Kidney glomerular epithelial cell (primary cell): Measurements from ENCODE around the gene BCL2L15.

Experiments
- DNase-seq: peaks from one replicate; lab custom pipeline; 2025; lab: John Stamatoyannopoulos, UW

BCL2L15 gene

DNA sequence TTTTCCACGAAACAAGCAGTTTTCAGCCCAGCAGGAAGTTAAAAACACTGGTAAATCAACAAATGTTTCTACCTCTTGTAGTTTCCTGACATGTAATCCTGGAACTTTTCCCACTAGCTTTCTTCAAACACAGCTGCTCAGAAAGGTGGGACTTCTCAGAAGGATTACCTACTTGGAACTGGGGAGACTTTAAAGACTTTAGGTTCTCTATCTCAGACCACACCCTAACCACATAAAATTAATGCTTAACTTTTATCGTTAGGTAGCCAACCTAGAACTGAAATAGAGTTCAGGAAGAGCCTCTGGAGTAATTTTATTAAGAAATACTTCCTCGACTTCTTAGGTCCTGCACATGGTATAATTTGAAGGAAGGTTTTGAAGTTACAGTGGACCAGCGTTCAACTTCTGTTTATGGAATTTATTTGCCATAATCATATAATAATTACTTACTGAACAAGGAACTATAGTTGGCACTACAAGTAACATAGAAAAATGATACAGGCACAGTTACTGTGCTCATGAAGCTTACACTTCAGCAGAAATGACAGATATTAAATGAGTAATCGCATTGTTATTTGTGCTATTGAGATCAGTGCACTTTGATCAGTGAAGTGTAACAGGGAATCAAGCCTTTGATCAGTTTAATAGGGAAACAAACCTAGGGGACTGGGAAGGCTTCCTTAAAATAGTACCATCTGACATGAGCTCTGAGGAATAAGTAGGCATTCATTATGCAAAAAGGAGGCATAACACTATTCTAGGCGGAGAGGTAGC, at the start of gene BCL2L15:
Gene BCL2L15 (minus strand): TSS at position 180 of the 774 bp plus-strand sequence. CDS start 206 bp downstream, outside the sequence.
- peak; percentile 62 for DNase-seq

DNA sequence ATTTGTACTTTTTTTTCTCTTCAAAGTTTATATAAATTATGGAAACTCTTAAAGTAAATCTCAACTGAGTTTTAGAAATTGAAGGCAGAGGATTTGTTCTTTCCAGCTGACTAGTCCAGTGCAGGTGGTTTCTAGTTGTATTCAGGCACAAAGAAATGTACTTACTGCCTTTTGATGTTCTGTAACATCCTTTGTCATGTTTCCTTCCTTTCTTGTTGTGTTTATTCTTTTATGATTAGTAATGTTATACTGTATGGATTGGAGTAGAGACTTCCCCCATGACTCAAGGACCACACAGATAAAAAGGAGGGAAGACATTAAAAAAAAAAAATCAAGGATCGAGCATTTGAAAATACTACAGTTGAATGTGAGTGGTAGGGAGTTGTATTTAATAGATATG, 49.8 kb upstream of the BCL2L15 start:
- DNase-seq, result no peak

DNA sequence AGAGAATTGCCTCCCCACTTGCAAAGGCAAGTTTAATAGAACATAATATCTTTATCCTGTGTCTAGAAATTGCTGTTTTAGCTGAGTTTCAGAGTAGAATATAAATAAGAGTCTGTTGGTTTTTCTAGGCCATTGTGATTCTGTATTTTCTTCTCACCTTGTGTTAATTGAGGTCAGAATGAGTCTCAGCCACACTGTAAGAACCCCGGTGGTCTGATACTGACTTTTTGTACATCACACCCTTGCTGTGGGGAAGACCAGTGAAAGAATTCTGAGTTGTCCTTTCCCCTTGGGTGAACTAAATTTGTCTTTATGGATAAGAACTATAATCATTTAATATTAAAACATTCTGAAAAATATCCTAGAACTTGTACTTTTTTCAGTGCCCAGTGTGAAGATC, 48.6 kb upstream of the BCL2L15 start:
- DNase-seq, result no peak

DNA sequence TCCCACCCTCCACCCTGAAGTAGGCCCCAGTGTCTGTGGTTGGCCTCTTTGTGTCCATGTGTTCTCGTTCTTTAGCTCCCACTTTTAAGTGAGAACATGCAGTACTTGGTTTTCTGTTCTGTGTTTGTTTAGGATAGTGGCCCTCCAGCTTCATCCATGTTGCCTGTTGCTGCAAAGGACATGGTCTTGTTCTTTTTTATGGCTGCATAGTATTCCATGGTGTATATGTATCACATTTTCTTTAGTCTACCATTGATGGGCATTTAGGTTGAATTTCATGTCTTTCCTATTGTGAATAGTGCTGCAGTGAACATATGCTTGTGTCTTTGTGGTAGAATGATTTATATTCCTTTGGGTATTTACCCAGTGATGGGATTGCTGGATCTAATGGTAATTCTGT, 47.8 kb upstream of the BCL2L15 start:
- no peak for DNase-seq

DNA sequence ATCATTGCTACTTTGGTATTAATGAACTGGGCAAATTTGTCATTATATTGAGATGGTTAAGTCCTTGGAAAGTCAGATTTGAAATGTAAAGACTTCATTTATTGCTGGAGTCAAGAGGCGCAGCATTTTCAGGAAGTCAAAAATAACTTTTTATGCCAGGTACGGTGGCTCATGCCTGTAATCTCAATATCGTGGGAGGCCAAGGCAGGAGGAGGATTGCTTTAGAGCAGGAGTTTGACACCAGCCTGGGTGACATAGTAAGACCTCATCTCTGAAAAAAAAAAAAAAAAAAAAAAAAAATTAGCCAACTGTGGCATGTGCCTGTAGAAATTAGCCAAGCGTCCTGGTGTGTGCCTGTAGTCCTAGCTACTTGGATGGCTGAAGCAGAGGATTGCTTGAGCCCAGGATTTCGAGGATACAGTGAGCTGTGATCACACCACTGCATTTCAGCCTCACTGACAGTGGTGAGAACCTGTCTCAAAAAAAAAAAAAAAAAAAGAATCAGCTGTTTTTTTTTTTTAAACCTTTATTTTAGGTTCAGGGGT, 47.2 kb upstream of the BCL2L15 start:
- DNase-seq, result no peak

DNA sequence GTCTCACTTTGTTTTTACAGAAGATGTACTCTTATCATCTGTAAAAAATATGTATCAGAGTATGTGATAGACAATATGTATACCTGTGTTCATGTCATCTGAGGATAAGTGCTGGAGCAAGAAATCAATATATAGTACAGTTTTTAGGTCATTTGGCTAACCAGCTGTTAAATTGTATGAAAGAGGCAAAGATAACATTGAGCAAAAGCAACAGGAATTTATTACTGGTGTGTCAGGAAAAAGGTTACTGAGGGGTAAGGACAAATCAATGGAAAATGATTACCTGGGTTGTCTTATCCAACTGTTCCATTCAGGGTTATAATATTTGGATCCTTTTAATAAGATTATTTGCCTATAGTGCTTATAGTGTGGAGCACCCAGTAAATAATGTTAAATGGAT, 46.6 kb upstream of the BCL2L15 start:
- DNase-seq, result no peak

DNA sequence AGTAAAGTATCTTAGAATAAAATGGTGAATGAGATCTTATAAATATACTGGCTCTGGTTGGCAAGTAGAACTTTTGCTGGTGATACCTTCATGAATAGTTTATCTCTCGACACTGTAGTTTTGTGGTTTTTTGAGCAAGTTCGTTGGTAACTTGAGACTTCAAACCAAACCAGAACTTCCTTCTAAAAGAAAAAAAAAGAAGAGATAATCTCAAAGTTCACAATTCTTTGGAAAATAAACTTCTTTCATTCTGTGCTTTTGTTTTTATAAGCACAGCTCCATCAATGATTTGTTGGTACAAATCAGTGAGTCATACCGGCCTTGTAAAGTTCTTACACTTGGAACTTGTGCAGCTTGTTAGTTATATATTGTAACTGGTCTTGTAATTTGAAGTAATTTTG, 44.1 kb upstream of the BCL2L15 start:
- no peak for DNase-seq

DNA sequence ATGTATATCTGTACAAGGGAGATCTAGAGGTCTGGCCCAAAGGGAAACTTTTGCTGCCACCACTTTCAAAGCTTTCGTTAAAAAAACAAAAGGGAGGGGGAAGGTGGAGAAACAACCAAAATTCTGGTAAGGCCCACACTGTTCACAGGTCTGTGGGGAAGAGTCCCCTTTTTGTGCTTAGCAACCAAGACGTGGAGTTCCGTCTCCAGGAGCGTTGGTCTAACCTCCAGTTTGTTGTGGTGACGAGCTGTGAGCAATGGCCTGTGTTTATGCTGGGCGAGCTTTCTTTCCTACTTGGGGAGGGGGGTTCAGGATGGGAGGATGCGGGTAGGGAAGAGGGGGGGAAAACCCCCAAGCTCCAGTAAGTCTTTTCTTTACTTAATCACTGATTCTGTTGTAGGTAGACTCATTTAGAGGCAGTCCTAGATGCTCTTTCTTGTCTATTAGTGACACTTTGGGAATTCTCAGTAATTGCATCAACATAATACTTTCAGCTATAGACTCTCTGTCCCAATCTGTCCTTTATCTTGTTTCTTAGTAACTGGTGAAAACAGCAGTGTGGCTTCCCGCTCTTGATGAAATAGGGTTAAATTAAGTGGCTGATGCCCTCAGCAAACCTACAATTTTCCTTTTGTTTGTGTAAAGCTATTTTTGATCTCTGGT, 43.2 kb upstream of the BCL2L15 start:
- DNase-seq, result peak; percentile 56

DNA sequence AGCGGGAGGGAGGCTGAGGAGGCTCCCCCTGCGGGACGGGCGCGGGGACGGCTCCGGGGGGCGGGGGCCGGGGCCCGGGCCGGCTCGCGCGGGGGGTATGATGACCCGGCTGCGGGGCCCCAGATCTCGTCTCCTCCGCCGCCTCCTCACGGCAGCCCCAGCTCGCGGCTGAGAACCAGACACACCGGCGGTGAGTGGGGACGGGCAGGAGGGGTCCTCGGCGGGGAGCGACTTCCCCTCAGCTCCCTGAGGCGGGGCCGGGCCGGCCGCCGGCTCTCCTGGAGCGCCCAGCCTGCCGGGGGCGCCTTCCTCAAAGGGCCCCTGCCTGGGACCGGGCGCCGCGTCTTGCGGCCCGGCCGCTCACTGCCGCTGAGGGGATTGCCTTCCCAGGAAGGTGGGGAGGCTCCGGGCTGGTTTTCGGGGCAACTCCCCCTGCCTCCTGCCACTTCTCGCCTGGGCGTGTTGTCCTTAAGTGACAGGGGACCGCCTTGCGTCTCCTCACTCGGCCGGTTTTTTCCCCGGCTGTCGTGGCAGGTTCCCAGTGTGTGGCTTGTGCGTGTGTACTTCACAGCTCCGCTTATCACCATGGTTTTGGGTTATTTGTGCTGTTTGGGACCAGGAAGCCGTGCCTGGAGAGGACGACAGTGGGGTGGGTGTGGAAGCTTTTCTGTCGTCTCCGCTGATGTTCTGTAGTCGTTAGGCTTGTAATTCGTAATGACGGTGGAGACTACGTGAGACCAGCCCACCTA, 42.5 kb upstream of the BCL2L15 start:
- peak; percentile 56 for DNase-seq

DNA sequence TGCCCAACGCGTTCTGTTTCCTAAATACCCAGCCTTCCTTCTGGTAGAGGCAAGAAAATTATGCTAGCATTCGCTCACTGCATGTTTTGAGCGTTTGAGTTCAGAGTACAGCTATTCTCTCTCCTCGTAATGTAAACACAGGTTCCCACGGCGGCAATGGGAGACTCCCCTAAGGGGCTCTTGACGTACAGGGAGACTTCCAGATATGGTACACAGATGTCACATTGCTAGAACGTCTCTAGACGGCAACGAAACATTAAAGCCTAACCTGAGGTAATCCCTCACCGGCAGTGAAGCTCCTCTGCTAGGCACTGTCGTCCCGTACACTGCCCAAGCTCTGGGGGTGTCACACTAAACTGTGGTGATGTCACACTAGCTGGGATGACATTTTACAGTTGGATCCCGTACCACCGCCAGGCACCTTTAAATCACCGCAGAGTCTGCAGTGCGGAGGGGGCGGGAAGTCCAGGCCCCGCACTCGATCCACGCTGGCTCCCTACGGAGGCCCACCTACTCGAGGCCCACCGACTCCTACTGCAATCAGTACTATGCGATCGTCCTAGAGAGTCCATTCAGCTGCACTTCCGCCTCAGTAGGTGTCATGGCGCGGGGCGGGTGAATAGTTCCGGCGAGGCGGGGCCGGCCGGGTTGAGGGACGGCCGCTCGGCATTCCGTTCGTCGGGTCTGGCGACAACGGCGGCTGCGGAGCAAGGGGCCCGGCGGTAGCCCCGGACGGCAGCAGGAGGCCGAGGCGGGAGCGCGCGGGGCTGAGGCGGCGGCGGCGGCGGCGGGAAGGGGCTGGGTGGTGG, 41.8 kb upstream of the BCL2L15 start, which contains the start of gene HIPK1:
Gene HIPK1 (plus strand): TSS at position 384 of the 809 bp plus-strand sequence.
- DNase-seq, result peak; percentile 79

DNA sequence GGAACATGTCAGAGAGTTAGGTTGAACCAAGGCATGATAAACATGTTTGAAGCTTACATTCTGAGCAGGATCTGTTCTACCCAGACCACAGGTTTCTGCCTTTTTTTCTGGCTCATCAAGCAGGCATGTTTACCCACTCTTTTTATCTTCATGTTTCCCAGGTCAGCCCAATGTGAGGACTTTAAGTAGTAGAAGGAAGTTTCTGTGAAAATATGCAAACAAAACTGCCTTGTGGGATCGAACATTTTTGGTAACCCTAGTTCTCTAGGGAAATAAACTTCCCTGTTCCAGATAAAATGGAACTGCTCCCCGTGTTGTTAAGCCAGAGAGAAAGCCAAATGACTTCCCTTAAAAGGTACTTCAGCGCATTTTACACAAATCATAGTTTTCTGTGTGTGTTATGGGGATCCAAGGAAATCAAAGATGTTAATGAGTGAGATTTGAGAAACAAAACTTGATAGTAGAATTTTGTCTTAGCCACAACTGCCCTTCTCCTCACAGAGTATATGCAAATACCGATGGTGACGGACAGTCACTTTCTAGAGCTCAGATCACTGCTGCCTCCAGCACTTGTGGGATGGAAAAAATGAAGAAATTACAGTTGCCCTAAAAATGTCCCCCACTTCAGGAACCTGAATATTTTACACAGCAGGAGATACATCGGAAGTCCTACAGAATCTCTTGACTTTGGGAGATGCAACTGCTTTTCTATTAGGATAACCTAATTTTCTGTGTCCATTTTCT, 41.0 kb upstream of the BCL2L15 start:
- DNase-seq, result peak; percentile 38

DNA sequence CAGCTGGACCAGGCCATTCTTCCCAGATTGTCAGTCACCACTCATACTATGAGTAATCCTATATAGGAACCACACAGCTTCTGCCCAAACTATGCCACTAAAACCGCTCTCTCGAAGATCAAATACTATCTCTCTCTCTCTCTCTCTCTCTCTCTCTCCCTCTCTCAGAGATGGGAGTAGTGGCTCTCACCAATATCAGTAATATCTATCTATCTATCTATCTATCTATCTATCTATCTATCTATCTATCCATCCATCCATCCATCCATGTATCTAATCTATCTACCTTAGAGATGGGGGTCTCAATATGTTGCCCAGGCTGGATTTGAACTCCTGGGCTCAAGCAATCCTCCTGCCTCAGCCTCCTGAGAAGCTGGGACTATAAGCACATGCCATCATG, 37.1 kb upstream of the BCL2L15 start:
- no peak for DNase-seq

DNA sequence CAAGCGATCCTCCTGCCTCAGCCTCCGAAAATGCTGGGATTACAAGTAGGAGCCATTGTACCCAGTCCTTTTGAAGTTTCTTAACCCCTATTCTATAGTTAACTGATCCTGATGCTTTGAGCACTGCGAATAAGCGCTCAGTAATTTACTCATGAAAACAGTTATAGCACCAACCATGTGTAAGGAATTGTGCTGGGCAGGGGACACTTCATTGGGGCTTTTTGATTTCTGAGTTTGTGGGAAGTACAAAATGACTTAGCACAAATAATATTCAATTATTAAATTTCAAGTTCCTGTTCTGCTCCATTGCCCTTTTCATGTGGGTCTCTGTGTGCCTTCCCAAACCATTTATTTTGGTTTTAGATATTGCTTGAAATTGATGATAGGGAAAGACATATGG, 35.6 kb upstream of the BCL2L15 start:
- no peak for DNase-seq

DNA sequence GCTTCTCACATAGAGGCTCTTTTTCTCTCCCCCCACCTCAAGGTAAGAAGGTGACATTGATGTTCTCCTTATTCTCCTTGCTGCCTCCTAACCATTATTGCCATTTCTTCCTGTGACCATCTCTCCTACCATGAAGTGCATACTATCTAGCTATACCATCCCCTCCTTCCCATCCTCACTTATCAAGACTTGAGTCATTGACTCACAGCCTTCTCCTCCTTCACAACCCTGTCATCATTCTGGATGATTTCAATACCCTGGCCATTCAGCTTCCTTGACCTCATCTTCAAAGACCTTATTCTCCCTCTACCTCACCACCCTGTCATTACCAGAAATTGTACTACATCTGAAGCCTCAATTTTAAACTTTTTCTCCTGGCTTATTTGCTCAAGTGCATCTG, 30.9 kb upstream of the BCL2L15 start:
- DNase-seq, result no peak

DNA sequence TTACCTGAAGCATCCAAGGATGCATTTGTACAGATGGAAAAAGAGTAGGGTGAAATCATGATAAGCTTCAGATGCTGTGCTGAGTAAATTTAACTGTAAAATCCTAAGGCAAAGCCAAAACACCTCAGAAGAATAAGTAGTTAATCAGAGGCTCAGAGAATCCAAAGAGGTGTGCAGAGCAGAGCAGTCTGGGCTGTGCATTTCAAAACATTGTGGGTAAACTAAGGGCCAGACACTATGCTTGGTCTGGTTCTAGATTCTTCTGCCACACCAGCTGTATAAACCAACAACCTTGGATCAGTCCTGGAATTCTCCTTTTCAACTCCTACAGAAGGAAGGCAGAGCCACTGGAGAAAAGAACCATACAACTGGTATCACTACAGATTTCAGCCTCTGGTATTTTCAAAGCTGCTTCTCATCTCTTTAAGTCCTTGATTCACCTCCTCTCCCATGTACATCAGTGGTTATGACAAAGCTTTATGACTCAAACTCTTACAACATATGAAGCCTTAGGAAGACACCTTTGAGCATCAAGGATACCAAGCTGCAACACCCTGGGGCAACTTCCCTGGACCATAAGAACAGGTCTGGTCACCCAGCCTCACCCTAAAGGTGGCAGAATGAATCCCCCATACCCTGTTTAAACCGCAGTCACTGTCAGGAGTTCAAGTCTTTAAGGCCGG, 30.2 kb upstream of the BCL2L15 start:
- DNase-seq, result no peak

DNA sequence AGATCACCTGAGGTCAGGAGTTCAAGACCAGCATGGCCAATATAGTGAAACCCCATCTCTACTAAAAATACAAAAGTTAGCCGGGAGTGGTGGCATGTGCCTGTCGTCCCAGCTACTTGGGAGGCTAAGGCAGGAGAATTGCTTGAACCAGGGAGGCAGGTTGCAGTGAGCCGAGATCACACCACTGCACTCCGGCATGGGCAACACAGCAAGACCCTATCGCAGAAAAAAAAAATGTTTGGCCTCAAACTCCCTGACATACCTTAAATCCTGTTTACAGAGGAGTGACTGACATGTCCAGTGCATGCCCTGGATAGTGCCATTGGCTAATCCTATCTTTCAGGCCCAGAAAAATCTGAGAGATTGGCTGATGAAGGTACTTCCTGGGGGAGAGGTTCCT, 29.6 kb upstream of the BCL2L15 start:
- DNase-seq, result no peak

DNA sequence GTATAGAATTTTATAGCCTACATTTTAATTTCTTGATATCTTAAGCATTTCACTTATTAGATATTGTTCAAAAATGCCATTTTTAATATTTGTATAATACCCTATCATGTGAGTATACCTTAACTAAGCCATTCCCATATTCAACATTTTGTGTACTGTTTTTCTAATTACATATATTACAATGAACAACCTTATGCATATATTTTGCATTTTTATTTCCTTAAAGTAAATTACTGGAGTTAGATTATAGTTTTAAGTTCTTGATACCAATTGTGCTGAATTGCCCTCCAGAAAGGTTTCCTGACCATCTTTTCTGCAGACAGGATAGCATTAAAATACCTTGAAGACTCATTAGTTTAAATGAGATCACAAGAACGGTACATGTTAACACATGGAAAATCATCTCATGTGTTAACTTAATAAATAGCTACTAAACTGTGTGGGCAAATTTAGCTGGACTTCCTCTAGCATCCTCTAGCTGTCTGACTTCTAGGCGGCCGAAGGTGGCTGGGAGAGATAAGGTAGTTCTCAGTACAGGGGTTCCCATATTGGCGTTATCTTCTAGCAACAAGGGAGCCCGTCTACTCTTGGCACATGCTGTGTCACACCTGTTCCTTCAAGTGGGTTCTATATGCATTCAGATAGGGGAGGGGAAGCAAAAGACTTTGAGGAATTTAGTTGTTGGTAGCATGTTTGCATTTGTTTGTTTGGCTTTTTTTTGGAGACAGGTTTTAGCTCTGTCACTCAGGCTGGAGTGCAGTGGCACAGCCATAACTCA, 26.7 kb upstream of the BCL2L15 start:
- DNase-seq, result no peak

DNA sequence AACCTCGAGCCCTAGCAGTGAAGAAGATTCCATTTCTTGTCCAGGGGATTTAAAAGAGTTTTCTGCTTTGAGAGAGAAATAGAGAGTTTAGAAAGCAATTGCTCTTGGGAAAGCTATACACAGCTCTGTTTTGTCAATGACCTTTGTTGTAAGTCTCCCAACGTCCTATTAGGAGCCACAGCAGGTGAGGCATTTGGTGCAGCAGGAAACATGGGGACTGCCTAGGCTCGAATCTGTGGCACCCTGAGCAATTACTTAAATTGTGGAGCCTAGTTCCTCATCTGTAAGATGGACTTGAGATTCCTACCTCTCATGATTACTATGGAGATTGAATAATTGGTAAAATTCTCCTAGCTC, 25.9 kb upstream of the BCL2L15 start:
- DNase-seq, result no peak

DNA sequence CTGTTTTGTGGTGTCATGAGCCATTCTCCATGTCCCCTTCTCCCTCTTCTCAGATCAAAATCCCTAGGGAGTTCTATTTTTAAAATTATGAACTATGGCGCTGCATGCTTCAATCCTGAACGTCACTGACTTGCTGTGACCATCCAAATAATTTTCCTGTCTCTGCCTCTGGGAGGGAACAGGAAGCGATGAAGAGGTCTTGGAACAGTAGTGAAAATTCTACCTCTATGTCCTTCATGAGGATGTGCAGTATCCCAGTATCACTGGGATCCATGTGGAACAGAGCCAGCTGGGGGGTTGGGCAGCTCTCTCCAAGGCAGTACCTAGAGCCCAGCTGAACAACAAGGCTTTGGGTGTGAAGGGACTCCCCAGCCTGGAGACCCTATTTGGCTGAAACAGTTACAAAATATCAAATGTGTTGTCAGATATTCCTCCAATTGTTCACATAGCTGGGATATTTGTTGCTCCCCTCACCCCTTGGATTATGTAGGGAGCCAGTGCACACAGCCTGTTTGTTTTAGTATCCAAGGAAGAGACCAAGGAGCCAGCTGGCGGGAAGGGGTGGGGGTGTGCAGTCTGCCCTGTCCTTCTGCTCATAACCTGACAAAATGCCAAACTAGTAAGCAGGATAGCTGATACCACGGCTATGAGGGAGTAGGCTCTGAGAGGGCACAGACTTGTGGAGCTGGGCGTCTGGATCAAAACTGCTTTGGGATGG, 25.4 kb upstream of the BCL2L15 start:
- peak; percentile 74 for DNase-seq
